ENCODE results near the gene TEK. TPM values are rescaled to one million over a fixed set of nuclear protein-coding genes. Genes with fewer than 3 reads are reported as not detected.

TEK gene
- total RNA-seq, 1 donor from 2014 or later = not detected

DNA sequence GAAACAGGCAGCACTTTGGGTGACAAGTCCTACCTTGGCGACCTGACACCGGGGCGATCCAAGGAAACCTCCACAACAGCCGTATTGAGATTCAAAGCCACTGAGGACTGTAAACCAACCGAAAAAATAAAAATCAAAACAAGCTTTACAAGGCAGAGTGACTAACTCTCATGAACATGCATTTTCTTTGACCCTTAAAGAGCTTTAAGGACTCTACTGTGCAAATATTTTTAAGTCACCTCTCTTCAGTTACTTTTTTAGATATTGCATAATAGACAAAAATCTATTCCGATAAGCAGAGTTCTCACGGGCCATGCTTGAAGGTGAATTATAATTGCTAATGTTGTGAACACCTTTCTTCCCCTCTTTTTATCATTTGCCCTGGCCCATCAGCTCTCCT lies 149.6 kb downstream of the TEK start:
- Mint-ChIP-seq H3K27me3 (no peaks in the 10 kb centered on the region), H3K4me3 (no peak overlapping the region), H3K4me1 (no peaks in the 10 kb centered on the region), H3K36me3 (ENCODE audit: low read depth) (no peaks in the 10 kb centered on the region), H3K27ac (no peak overlapping the region), H3K9me3 (no peaks in the 10 kb centered on the region)
- DNase-seq (no peak), ATAC-seq (ENCODE audit: low read depth) (no peak)
- TF ChIP-seq, protein P1, sequence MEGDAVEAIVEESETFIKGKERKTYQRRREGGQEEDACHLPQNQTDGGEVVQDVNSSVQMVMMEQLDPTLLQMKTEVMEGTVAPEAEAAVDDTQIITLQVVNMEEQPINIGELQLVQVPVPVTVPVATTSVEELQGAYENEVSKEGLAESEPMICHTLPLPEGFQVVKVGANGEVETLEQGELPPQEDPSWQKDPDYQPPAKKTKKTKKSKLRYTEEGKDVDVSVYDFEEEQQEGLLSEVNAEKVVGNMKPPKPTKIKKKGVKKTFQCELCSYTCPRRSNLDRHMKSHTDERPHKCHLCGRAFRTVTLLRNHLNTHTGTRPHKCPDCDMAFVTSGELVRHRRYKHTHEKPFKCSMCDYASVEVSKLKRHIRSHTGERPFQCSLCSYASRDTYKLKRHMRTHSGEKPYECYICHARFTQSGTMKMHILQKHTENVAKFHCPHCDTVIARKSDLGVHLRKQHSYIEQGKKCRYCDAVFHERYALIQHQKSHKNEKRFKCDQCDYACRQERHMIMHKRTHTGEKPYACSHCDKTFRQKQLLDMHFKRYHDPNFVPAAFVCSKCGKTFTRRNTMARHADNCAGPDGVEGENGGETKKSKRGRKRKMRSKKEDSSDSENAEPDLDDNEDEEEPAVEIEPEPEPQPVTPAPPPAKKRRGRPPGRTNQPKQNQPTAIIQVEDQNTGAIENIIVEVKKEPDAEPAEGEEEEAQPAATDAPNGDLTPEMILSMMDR (IDR thresholded peaks at IDR 0.05) = no peak
- POLR2A ChIA-PET = no interaction called here
- CTCF ChIA-PET = interaction anchor here (1.6 kb wide), 1 partner anchor 11 kb away, joined by 3 read pairs; no protein-coding TSS in a partner anchor
- intact Hi-C loops (cut with micrococcal nuclease) = no loop called here

DNA sequence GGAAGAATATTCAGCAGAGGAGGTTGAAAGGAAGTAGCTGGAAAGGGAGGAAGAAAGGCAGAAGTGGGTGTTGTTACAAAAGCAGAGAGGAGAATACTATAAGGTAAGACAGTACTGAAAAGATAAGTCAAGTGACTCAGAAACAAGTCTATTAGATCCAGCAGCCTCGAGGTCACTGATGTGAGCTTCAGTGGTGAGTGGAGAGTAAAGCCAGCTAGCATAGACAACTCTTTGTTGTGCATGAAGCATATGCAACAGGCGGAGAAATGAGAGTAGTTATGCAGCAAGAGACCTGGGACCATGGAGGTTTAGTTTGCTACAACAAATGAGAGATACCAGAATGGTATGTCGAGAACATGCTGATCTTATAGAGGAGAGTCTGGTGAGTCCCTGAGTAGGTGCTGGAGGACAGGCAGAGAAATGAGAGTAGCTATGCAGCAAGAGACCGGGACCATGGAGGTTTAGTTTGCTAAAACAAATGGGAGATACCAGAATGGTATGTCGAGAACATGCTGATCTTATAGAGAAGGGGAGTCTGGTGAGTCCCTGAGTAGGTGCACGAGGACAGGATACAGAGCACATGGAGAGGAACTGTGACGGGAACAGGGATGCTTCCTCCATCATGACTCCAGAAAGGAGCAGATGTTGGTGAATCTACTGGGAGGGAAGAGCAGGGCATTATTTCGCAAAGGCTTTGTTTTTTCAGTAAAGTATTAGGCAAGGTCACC lies 151.9 kb downstream of the TEK start:
- H3K36me3 Mint-ChIP-seq (ENCODE audit: low read depth) = no peaks in the 10 kb centered on the region
- H3K27ac Mint-ChIP-seq = no peak overlapping the region
- intact Hi-C loops (cut with micrococcal nuclease) = no loop called here
- CTCF ChIA-PET = no interaction called here
- TF ChIP-seq, protein P1 (IDR thresholded peaks at IDR 0.05) = no peak
- no peak overlapping the region for H3K4me3 Mint-ChIP-seq
- no peaks in the 10 kb centered on the region for H3K27me3 Mint-ChIP-seq
- no peaks in the 10 kb centered on the region for H3K4me1 Mint-ChIP-seq
- H3K9me3 Mint-ChIP-seq = no peaks in the 10 kb centered on the region
- no peak for DNase-seq
- no peak for ATAC-seq (ENCODE audit: low read depth)
- POLR2A ChIA-PET = no interaction called here

DNA sequence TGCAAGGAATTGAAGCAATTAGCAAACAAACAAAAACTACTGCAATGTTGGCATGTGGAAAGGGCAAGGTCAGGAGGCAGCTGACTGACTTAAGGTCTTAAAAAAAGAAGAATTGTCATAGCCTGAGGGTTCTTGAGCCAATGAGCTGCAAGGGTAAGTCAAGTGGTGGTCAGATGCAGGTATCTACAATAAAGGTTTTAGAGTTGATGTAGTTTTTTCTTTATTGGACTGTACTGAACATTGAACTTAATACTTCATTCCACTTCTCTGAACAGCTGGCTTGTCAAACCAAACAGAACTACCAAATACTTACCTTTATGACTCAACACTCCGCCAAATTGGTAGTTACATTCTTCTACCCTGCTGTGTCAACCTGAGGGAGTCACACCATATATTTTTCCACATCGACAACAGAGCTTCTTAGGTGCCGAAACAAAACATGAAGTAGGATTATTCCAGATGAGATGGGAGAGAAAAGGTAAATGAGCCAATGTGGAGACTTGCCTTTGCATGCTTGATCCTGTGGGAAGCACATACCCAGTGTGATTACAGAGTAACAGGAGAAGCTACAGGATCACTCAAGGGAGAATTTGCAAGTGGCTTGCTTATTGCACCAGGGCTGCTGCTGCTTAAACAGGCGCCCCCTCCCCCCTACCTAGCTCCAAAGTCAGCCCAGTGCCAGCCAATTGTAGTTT lies 152.6 kb downstream of the TEK start:
- Mint-ChIP-seq H3K36me3 (ENCODE audit: low read depth) (no peaks in the 10 kb centered on the region), H3K9me3 (no peaks in the 10 kb centered on the region)
- POLR2A ChIA-PET = no interaction called here

DNA sequence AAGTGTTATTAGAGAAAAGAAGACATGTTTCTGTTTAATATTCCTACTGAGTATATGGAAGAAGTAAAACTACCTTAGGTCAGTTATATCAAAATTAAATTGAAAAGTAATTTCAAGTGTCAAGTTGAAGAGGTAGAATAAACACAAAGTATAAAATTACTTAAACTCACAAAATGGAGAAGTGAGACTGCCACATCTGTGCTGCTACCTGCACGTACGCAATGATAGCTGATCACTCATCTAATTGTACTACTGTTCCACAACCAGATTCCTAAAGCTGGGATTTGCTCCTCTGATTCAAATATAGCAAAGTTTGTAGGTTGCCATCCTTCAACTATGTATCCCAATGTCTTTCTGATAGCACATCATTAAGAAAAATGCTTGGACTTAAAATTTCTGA lies 163.1 kb downstream of the TEK start:
- Mint-ChIP-seq H3K4me3 (no peak overlapping the region), H3K27me3 (no peaks in the 10 kb centered on the region), H3K9me3 (no peaks in the 10 kb centered on the region), H3K36me3 (ENCODE audit: low read depth) (no peaks in the 10 kb centered on the region), H3K27ac (no peak overlapping the region), H3K4me1 (peaks cover 2% of the 10 kb centered on the region)
- ChIA-PET CTCF (no interaction called here), POLR2A (no interaction called here)
- intact Hi-C loops (cut with micrococcal nuclease) = no loop called here
- ATAC-seq (ENCODE audit: low read depth) (no peak), DNase-seq (no peak)
- TF ChIP-seq, protein P1 (IDR thresholded peaks at IDR 0.05) = no peak

More for the DNA sequence above, 152.6 kb downstream of the TEK start:
- intact Hi-C loops (cut with micrococcal nuclease) = no loop called here
- Mint-ChIP-seq H3K27me3 (no peaks in the 10 kb centered on the region), H3K4me3 (no peak overlapping the region), H3K27ac (no peak overlapping the region), H3K4me1 (no peaks in the 10 kb centered on the region)
- ATAC-seq (ENCODE audit: low read depth) = no peak
- CTCF ChIA-PET = no interaction called here
- DNase-seq = no peak
- TF ChIP-seq, protein P1 (IDR thresholded peaks at IDR 0.05) = no peak

DNA sequence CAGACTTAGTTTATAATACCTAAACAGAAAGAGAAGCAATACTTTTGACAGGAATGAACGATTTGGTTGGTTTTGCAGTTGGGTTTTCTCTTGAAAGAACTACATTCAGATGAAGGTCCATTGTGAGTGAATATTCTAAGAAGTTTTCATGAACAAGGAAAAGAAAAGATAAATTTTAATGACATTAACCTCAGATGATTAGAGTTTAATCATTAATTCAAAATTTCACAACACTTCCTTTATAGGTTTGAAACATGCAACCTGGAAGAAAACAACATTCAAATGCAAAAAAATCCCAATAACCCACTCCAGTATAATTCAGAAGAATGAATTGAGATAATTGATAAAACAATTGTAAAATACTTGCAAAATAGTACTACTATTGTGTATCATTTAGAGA lies 164.2 kb downstream of the TEK start:
- no peaks in the 10 kb centered on the region for H3K36me3 Mint-ChIP-seq (ENCODE audit: low read depth)
- H3K27ac Mint-ChIP-seq = no peak overlapping the region
- intact Hi-C loops (cut with micrococcal nuclease) = no loop called here
- TF ChIP-seq, protein P1 (IDR thresholded peaks at IDR 0.05) = no peak
- H3K4me1 Mint-ChIP-seq = peaks cover 2% of the 10 kb centered on the region
- ChIA-PET CTCF (no interaction called here), POLR2A (no interaction called here)
- DNase-seq = no peak
- H3K4me3 Mint-ChIP-seq = no peak overlapping the region
- ATAC-seq (ENCODE audit: low read depth) = no peak
- H3K9me3 Mint-ChIP-seq = no peaks in the 10 kb centered on the region
- H3K27me3 Mint-ChIP-seq = no peaks in the 10 kb centered on the region
